RPMI7951 (cell line): ENCODE data around the gene CACNA1C. TPM values are rescaled to one million over a fixed set of nuclear protein-coding genes. Genes with fewer than 3 reads are reported as not detected.

ENCODE experiments used
- DNase-seq: peaks from one replicate; pipeline ENCODE4 v3.0.0-alpha.2; 2012; ENCODE audit warnings: low read depth
- total RNA-seq: library from RNA; depleted of rRNA; stranded (reverse); fragments of >200 nt; shearing (Covaris generic); gene quantifications from 2 replicates; pipeline ENCODE4 v1.2.3, GENCODE V29; 2014; rRNA removed

Gene CACNA1C
- total RNA-seq = 0.98 and 1.6 TPM in 2 replicates

GRCh38 chr12:2052826-2053678 is at the start of gene CACNA1C:
TSS of gene CACNA1C (plus strand) at chr12:2052987. CDS start at chr12:2053563, 576 bp downstream.
- DNase-seq = peak; percentile 65

GRCh38 chr12:2003676-2004112 is 49.1 kb upstream of the CACNA1C start:
- DNase-seq = no peak

GRCh38 chr12:2004113-2004929 is 48.5 kb upstream of the CACNA1C start, which contains the start of gene DCP1B:
TSS of gene DCP1B (minus strand) at chr12:2004457. CDS start at chr12:2004431, 26 bp downstream.
- peak; percentile 93 for DNase-seq

GRCh38 chr12:2008677-2009076 is 44.1 kb upstream of the CACNA1C start:
- no peak for DNase-seq

- no peak for DNase-seq
Measured at GRCh38 chr12:2009623-2010022, 43.2 kb upstream of the CACNA1C start.

- DNase-seq = no peak
Measured at GRCh38 chr12:2011643-2012607, 40.9 kb upstream of the CACNA1C start.

- no peak for DNase-seq
Measured at GRCh38 chr12:2013086-2013485, 39.7 kb upstream of the CACNA1C start.

- no peak for DNase-seq
Measured at GRCh38 chr12:2013527-2014223, 39.1 kb upstream of the CACNA1C start.

GRCh38 chr12:2014231-2014630 is 38.6 kb upstream of the CACNA1C start:
- no peak for DNase-seq

- no peak for DNase-seq
Measured at GRCh38 chr12:2016862-2017545, 35.8 kb upstream of the CACNA1C start.

GRCh38 chr12:2017546-2018337 is 35.0 kb upstream of the CACNA1C start:
- no peak for DNase-seq

GRCh38 chr12:2018391-2018790 is 34.4 kb upstream of the CACNA1C start:
- no peak for DNase-seq

- DNase-seq = no peak
Measured at GRCh38 chr12:2019126-2019525, 33.7 kb upstream of the CACNA1C start.

- DNase-seq = no peak
Measured at GRCh38 chr12:2020511-2020910, 32.3 kb upstream of the CACNA1C start.

- no peak for DNase-seq
Measured at GRCh38 chr12:2023365-2023764, 29.4 kb upstream of the CACNA1C start.

- DNase-seq = no peak
Measured at GRCh38 chr12:2027351-2027750, 25.4 kb upstream of the CACNA1C start.

GRCh38 chr12:2029851-2030250 is 22.9 kb upstream of the CACNA1C start:
- DNase-seq = no peak

GRCh38 chr12:2032506-2032905 is 20.3 kb upstream of the CACNA1C start:
- DNase-seq = no peak
